ENCODE measurements around the gene COL9A1.
"Not testable (repeated sequence)": the region's sequence is repeated elsewhere in the genome, so short reads cannot be mapped to it uniquely, and the experiment has no call there.

The COL9A1 gene

DNA sequence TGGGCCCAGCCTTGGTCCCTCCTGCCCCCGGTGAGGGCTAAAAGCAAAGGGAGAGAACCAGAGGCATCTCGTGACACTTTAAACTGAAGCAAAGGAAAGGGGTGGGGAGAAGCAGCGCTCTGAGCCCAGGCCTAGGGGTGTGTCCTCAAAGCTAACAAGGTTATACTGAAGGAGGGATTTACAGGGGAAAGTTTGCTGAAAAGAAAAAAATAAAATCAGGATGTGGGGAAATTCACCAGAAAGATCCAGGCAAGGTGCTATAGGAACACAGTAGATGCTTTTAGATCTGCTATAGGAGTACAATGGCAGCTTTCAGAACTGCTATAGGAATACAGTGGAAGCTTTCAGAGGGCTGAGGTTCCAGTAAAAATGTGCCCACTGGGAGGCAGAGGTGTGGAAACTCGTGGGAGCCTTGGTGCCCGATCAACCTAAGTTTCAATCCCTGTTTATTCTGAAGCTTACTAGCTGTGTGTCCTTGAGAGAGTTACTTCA, at the start of gene COL9A1:
COL9A1 (minus strand) TSS at position 51 of the 492 bp plus-strand sequence. CDS start 160 bp downstream, outside the sequence.
- no peak for DNase-seq

DNA sequence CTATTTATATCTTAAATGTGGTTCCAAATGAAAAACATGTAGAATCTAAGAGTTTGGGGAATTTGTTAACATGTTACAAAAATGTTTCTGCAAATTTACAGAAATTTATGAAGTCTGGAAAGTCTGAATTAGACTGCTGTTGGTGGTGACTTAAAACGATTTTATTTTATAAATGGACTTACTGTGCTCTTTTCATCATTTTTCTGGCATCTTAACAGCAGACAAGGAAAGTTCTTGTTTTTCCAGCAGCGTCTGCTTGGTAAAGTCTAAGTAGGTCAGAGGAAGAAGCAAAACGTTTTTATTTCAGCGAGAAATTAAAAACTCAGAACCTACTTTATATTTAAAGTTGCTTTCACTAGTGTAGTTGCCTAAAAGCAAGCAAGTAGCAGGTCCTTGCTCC, 48.6 kb upstream of the COL9A1 start:
- DNase-seq = no peak

DNA sequence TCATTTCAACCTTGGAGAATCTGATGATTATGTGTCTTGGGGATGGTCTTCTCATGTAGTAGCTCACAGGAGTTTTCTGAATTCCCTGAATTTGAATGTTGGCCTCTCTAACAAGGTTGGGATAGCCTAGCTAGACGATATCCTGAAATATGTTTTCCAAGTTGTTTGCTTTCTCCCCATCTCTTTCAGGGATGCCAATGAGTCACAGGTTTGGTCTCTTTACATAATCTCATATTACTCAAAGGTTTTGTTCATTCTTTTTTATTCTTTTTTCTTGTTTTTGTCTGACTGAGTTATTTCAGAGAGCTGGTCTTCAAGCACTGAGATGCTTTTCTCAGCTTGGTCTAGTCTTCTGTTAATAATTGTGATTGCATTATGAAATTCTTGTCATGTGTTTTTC, 42.7 kb upstream of the COL9A1 start:
- DNase-seq = no peak

- no peak for DNase-seq
These were observed 40.4 kb upstream of the COL9A1 start for GRCh38 chr6:70343313-70343712.

- not testable (repeated sequence) for DNase-seq
These were observed 36.9 kb upstream of the COL9A1 start for GRCh38 chr6:70339810-70340209.

DNA sequence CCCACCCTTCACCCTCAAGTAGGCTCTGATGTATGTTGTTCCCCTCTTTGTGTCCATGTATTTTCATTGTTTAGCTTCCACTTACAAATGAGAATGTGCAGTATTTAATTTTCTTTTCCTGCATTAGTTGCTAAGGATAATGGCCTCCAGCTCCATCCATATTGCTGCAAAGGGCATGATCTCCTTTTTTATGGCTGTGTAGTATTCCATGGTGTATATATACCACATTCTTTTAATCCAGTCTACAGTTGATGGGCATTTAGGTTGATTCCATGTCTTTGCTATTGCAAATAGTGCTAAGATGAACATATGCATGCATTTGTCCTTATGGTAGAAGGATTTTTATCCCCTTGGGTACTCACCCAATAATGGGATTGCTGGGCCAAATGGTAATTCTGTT, 35.9 kb upstream of the COL9A1 start:
- no peak for DNase-seq

- no peak for DNase-seq
These were observed 34.8 kb upstream of the COL9A1 start for GRCh38 chr6:70337743-70338105.

DNA sequence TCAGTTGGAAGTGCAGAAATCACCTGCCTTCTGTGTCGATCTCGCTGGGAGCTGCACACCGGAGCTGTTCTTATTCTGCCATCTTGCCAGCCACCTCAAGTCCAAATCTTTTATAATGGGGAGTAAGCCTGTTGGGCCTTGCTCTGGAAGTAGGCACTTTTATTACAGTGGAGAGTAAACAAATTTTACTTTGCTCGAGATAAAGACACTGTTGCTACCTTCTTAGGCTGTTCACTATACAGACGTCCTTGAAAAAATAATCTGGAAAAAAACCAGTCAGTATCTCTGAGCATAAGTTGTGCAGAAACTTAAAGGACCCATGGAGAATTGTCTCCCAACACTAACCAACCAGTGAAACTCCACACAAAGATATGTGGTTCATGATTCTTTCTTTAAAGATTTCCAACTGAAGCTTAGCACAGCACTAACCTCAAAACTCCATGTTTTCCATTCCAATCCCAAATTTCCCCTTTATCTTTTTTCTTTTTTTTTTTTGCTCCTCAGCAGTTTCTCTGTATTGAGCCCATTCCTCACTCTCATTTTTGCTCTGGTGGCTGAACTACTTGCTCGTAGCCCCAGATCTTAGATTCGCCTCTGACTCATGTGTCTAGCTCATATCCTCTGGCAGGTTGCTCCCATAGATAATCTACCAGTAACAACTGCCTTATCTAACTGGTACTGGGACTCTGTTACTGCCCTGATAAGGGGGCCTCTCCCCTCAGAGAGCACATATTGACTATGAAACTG, 34.3 kb upstream of the COL9A1 start:
- no peak for DNase-seq

GRCh38 chr6:70327036-70327435, 24.2 kb upstream of the COL9A1 start:
- no peak for DNase-seq

- no peak for DNase-seq
These were observed 22.1 kb upstream of the COL9A1 start for GRCh38 chr6:70325009-70325408.

- not testable (repeated sequence) for DNase-seq
These were observed 14.9 kb upstream of the COL9A1 start for GRCh38 chr6:70317799-70318198.

GRCh38 chr6:70315079-70315751, 12.3 kb upstream of the COL9A1 start:
- no peak for DNase-seq

GRCh38 chr6:70314296-70314695, 11.4 kb upstream of the COL9A1 start:
- DNase-seq = no peak

- DNase-seq = peak; percentile 36
These were observed 9.4 kb upstream of the COL9A1 start for GRCh38 chr6:70312165-70312745.

DNA sequence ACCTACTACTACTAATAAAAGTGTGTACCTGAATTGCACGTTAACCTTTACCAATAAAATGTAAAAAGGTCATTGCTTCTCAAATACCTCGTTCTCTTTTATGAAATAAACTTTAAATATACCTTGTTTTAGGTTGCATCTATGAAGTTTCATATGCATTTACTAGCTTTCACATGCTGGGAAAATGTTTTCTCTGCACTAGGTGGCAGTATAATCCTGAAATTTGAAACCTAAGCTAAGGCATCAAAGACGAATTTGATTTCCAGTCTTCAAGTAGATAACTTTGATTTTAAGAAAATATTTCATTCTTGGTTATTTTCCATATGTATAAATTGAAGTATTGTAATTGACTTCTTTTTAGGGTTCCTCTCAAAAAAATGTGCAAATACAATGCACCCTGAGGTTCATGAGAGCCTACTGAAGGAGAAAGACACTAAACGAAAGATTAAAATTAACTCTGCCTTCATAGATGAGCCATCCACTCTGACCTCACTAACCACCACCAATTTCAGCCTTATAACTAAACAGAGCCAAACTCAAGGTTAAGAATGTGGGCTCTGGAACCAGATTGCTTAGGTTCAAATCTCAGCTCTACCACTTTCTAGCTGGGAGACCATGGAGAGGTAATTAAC, 7.3 kb upstream of the COL9A1 start:
- DNase-seq = peak; percentile 34

DNA sequence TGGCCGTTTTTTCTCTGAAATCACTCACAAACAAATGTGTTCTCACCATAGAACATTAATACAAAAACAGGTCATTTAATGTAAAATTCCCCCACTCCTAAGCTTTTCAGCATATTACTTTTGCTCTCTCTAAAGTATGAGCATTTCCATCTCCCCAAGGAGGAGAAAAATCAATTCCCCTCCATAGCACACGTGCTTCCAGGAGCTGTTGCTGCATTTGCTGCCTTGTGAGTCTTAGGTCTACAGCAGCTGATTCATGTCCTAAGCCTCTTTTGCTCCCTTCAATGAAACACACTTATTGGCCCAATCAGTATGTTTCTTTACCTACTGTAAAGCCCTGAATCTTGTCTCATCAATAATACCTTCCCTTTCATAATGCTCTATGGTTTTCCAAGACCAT, 6.4 kb upstream of the COL9A1 start:
- DNase-seq = no peak

DNA sequence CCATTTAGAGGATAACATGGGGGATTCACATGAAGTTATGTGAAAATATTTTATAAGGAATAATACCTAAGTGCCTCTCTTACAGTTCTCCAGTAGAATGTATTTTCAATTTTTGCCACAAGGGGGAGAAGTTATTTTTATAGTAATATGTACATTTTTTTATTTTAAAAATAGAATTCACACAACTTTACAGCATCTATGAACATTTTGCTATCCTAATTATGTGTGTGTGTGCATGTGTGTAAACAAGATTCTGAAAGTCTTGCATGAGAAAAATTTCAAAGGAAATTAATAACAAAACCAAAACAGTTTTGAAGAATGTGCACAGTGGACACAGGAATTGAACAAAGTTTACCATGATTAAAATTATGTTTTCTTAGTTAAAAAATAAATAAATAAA, 5.3 kb upstream of the COL9A1 start:
- DNase-seq = not testable (repeated sequence)

DNA sequence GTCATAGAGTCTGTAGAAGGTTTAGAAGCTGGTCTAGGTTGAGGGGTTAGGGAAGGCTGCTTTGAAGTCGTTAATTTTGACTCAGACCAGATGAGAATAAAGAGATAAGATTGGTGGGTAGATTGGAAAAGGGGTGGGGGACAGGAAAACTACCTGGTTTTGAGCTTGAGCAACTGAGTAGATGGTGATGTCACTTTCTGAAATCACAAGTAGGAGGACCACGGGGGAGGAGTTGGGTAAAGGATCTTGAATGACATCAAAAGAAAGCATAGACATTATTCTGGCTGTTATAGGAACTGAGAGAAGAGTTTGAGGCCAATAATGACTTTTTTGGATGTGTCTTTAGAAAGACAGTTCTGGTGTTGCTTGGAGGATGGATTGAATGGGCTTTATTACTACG, 4.1 kb upstream of the COL9A1 start:
- no peak for DNase-seq

DNA sequence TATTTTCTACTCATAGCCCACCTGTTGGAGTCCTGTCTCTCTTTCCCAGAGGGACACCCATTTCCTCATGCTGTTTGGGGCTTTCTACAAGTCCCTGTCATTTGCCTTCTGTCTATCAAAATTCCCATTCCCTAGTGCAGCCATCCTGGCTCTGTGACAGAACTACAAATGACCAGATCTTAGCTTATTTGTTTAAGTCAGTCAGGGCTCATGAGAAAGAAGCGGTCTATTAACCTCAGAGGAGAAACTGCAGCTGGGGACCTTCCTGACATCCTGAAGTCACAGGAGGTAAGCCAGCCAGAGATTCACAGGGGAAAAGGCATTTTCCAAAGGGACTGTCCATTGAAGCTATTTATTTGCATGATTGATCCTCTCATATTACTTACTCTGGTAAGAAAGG, 1.7 kb upstream of the COL9A1 start:
- DNase-seq = no peak

- no peak for DNase-seq
These were observed 3.4 kb downstream of the COL9A1 start for GRCh38 chr6:70299456-70299855.

GRCh38 chr6:70298068-70298467, 4.8 kb downstream of the COL9A1 start:
- DNase-seq = no peak

GRCh38 chr6:70292193-70292592, 10.7 kb downstream of the COL9A1 start:
- no peak for DNase-seq

DNA sequence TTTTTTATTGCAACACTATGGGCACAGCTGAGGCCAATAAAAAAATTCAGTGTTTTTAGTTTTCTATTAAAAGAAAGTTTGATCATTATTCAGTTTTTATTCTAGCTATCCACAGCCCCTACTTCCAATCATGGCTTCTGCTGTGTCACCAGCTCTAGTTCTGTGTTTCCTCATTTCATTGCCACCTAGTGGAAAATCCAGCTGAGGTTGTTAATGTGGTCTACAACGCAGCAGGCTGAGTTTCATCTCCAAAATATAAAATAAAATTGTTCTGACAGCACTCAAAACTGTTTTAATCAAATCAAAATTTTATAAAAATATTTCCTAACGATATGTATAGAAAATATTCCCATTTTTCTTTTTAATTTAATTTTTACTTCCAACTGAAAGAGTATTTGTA, 13.6 kb downstream of the COL9A1 start:
- DNase-seq = no peak

- no peak for DNase-seq
These were observed 16.0 kb downstream of the COL9A1 start for GRCh38 chr6:70286905-70287304.
